Ectodermal cell (in vitro differentiated cells): Measurements from ENCODE around the gene IGDCC3.

ENCODE experiments used
- H3K27ac ChIP-seq: 2 replicates; pipeline ENCODE4 v1.7.0; 2013; ENCODE audit warnings: mild to moderate bottlenecking, low read depth, low read length; ENCODE audit not compliant: insufficient read depth, poor library complexity, severe bottlenecking
- H3K27me3 ChIP-seq: 2 replicates; pipeline ENCODE4 v1.7.0; 2013; ENCODE audit warnings: mild to moderate bottlenecking, low read length; ENCODE audit not compliant: insufficient read depth, control insufficient read depth, poor library complexity, severe bottlenecking
- H3K36me3 ChIP-seq: one replicate; pipeline ENCODE4 v1.7.0; 2013; ENCODE audit warnings: low read length; ENCODE audit not compliant: control insufficient read depth, insufficient read depth
- H3K4me1 ChIP-seq: one replicate; pipeline ENCODE4 v1.7.0; 2013; ENCODE audit warnings: low read length; ENCODE audit not compliant: control insufficient read depth, insufficient read depth
- H3K4me3 ChIP-seq: 2 replicates; pipeline ENCODE4 v1.7.0; 2013; ENCODE audit warnings: low read depth, low read length, control low read depth; ENCODE audit not compliant: insufficient read depth
- H3K9me3 ChIP-seq: 2 replicates; pipeline ENCODE4 v1.7.0; 2013; ENCODE audit warnings: mild to moderate bottlenecking, low read length, moderate library complexity; ENCODE audit not compliant: control insufficient read depth
- WGBS, 2 experiments: methylation state at CpG; one replicate each; pipeline ENCODE4 v1.1.7; 2013; ENCODE audit warnings: missing lambda C conversion rate in 2 of 2; 5-methylcytosine and 5-hydroxymethylcytosine counted together

Gene IGDCC3

GRCh38 chr15:65389226-65389625, 11.4 kb upstream of the IGDCC3 start:
- Histone ChIP-seq H3K27ac (no peak overlapping the region), H3K27me3 (no peaks in the 10 kb centered on the region), H3K4me3 (no peak overlapping the region), H3K9me3 (no peaks in the 10 kb centered on the region), H3K36me3 (peaks cover 14% of the 10 kb centered on the region), H3K4me1 (peaks cover 16% of the 10 kb centered on the region)
- 93 to 94% methylated on average over 10 of the region's 10 CpGs for WGBS, 2 experiments

DNA sequence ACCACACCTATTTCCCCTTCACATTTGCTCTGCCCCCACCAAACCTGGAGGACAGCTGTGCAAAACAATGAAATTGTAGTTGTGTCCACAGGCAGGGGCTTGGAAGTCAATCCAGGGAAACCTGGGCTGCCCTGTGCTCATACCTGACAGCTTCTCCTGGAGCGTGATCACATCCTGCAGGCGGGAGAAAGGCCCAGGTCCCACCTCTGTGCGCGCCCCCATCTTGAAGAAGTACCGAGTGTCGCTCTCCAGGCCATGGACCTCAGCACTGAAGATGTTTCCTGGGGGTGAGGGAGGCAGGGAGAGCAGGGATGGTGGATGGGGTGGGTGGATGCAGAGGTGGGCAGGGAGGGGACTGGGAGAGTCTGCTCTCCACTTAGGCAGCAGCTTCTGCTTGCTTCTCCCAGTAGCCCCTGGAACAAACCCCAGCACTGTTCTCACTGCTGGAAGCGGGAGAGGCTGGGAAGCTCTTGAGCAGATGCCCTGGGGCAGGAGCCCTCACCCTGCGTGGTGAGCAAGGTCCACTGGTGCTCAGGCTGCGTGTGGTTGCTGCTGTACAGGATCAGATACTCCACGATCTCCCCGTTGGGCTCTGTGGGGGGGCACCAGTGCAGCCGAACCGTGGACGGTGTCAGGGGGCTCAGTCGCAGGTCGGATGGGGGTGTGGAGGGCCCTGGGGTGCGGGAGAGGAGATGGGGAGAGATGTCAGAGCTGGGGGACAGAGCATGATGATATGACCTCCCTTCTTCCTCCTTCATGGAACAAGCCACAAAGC, 10.7 kb upstream of the IGDCC3 start:
- Histone ChIP-seq H3K27ac (no peak overlapping the region), H3K4me1 (peaks cover 16% of the 10 kb centered on the region), H3K27me3 (no peaks in the 10 kb centered on the region), H3K9me3 (no peaks in the 10 kb centered on the region), H3K4me3 (no peak overlapping the region), H3K36me3 (peaks cover 14% of the 10 kb centered on the region)
- WGBS, 2 experiments, result 96% methylated on average over 17 of the region's 17 CpGs

GRCh38 chr15:65386886-65387285, 9.1 kb upstream of the IGDCC3 start:
- Histone ChIP-seq H3K27ac (no peak overlapping the region), H3K27me3 (no peaks in the 10 kb centered on the region), H3K9me3 (no peaks in the 10 kb centered on the region), H3K36me3 (peaks cover 4% of the 10 kb centered on the region), H3K4me1 (peaks cover 23% of the 10 kb centered on the region), H3K4me3 (no peak overlapping the region)
- WGBS, 2 experiments, result 96% methylated on average over 6 of the region's 6 CpGs

DNA sequence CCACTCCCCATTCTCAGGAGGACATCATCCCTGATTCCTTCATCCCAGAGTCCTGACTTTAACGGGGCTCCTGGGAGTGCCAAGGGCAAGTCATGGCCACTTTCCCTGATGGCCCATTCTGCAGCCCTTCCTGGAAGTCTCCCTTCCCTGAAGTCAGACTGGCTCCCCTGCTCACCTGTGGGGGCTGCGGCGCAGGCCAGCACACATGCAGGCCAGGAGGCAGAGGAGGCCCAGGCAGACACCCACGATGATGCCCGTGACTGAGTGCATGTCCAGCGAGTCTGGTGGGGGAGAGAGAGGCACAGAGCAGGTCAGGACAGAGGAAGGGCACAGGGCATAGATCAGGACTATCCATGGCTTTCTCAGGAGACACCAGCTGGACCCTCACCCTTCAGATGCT, 8.6 kb upstream of the IGDCC3 start:
- Histone ChIP-seq H3K9me3 (no peaks in the 10 kb centered on the region), H3K4me3 (no peak overlapping the region), H3K4me1 (peaks cover 23% of the 10 kb centered on the region), H3K36me3 (peaks cover 4% of the 10 kb centered on the region), H3K27me3 (no peaks in the 10 kb centered on the region), H3K27ac (no peak overlapping the region)
- 95% methylated on average over 6 of the region's 6 CpGs for WGBS, 2 experiments

DNA sequence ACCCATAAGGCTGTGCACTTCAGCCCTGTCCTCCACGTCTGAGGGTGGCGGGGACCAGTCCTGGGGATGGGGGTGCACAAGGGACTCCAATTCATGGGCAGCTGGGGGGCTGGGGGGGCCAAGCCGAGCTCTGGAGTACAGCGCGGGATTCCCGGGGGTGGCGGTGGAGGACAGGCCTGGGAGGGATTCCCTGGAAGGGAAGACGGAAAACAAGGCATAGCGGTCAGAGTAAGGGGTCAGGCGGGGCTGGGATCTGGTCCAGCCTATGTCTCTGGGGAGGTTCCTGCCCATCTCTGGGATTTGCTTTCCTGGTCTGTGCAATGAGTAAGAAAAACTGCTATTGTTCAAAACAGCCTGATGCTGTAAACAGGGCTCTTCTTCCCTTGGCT, 8.1 kb upstream of the IGDCC3 start:
- peaks cover 23% of the 10 kb centered on the region for H3K4me1 ChIP-seq
- peaks cover 4% of the 10 kb centered on the region for H3K36me3 ChIP-seq
- H3K27ac ChIP-seq, result no peak overlapping the region
- no peaks in the 10 kb centered on the region for H3K9me3 ChIP-seq
- H3K4me3 ChIP-seq, result no peak overlapping the region
- H3K27me3 ChIP-seq, result no peaks in the 10 kb centered on the region
- 77 to 80% methylated on average over 10 of the region's 10 CpGs for WGBS, 2 experiments

GRCh38 chr15:65384895-65385869, 7.4 kb upstream of the IGDCC3 start:
- Histone ChIP-seq H3K27ac (peak overlapping the region; percentile 75), H3K4me3 (no peak overlapping the region), H3K9me3 (no peaks in the 10 kb centered on the region), H3K4me1 (peaks cover 26% of the 10 kb centered on the region), H3K27me3 (no peaks in the 10 kb centered on the region), H3K36me3 (peaks cover 4% of the 10 kb centered on the region)
- WGBS, 2 experiments, result 22 to 24% methylated on average over 43 of the region's 43 CpGs

GRCh38 chr15:65384505-65384894, 6.7 kb upstream of the IGDCC3 start:
- WGBS, 2 experiments, result 83 to 90% methylated on average over 4 of the region's 4 CpGs
- H3K27me3 ChIP-seq, result no peaks in the 10 kb centered on the region
- no peaks in the 10 kb centered on the region for H3K9me3 ChIP-seq
- H3K36me3 ChIP-seq, result peaks cover 4% of the 10 kb centered on the region
- no peak overlapping the region for H3K27ac ChIP-seq
- no peak overlapping the region for H3K4me3 ChIP-seq
- peaks cover 32% of the 10 kb centered on the region for H3K4me1 ChIP-seq

DNA sequence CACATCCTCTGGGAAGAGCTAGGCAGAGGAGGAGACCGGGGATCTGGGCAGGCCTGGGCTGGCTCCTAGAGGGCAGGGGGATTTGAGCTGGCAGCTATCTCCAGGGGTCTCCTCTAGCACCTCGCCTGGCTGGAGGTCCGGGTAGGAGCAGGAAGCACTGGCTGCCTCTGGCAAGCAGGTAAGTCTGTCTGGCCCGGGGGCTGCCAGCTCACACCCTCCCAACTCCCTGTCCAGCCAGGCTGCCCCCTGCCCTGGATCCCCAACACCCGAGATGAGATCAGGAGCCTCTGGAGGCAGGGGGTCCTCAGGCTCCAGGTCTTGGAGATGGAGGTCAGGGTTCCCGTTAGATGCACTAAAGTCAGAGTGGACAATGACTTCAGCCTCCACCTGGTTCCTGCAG, 6.2 kb upstream of the IGDCC3 start:
- H3K9me3 ChIP-seq, result no peaks in the 10 kb centered on the region
- no peak overlapping the region for H3K4me3 ChIP-seq
- H3K27me3 ChIP-seq, result no peaks in the 10 kb centered on the region
- no peak overlapping the region for H3K27ac ChIP-seq
- WGBS, 2 experiments, result 95 to 96% methylated on average over 6 of the region's 6 CpGs
- H3K4me1 ChIP-seq, result peaks cover 32% of the 10 kb centered on the region
- H3K36me3 ChIP-seq, result peaks cover 3% of the 10 kb centered on the region

DNA sequence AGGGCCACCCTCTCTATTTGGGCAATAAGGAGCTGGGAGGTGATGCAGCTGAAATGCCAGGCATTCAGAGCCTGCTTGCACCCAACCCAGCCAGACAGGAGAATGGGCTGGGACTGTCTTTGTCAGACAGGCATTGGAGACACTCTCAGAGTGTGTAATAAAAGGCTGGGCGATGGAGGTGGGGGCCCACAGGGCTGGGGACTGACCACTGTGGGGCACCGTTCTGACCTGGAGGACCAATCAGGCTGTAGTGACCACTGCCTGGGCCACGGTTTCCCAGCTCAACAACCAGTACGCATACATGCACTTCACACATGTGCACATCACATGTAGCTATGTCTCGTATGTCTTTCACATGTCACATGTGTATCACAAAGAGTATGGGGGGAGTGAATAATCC, 5.7 kb upstream of the IGDCC3 start:
- no peaks in the 10 kb centered on the region for H3K9me3 ChIP-seq
- H3K4me3 ChIP-seq, result no peak overlapping the region
- H3K36me3 ChIP-seq, result no peaks in the 10 kb centered on the region
- 95% methylated on average over 5 of the region's 5 CpGs for WGBS, 2 experiments
- H3K27me3 ChIP-seq, result no peaks in the 10 kb centered on the region
- H3K4me1 ChIP-seq, result peaks cover 37% of the 10 kb centered on the region
- no peak overlapping the region for H3K27ac ChIP-seq

DNA sequence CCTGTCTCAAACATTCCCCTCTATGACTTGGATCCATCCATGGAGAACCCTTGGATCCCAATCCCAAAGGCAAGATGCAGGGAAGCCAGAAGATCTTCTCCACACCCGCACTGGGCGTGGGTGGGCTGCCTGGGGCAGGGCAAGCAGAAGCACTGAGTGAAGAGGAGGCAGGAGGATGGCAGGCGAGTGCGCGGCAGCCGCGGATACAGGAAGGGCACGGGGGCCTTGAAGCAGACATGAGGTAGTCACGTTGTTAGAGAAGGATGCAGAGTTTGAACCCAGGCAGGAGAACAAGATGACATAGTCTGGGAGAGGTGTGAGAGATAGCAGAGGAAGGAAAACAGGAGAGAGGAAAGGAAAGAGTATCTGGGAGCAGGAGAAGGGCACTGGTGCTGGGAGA, 5.1 kb upstream of the IGDCC3 start:
- 94 to 95% methylated on average over 9 of the region's 9 CpGs for whole genome bisulfite sequencing, 2 experiments
- no peaks in the 10 kb centered on the region for H3K9me3 ChIP-seq
- H3K4me1 ChIP-seq, result peaks cover 40% of the 10 kb centered on the region
- no peak overlapping the region for H3K27ac ChIP-seq
- no peaks in the 10 kb centered on the region for H3K36me3 ChIP-seq
- H3K4me3 ChIP-seq, result no peak overlapping the region
- no peaks in the 10 kb centered on the region for H3K27me3 ChIP-seq
